Measurements from ENCODE around the gene STXBP2. TPM values are rescaled to one million over a fixed set of nuclear protein-coding genes. Genes with fewer than 3 reads are reported as not detected.

Gene STXBP2
- polyA plus RNA-seq, 1 of the 3 experiments (the other 2 are of a cell fraction): 4.7 TPM

DNA sequence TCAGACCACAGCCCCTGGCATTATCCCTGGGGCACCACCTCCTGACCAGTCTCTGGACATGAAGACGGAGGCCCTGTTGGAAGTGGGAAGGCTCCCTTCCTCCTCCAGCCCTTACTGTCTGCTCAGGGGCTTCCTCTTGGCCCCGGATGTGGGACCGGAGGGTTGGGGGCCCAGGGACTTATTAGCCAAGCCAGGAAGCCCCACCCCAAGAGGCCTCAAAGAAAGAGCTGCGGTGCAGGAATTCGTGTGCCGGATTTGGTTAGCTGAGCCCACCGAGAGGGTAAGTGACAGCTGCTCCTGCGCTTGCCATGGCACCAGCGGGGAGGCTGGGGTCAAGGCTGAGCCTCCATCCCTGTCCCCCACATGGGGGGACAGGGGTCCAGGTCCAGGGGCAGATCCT lies 31.9 kb downstream of the STXBP2 start, which contains the start of gene RETN (continued):
- TF ChIP-seq REST (IDR thresholded peaks at IDR 0.05; ENCODE audit: low read depth, low read length) (no peak), RAD21 (IDR thresholded peaks at IDR 0.05; ENCODE audit: low read length) (no peak), JUND (IDR thresholded peaks at IDR 0.05) (no peak), RFX5 (IDR thresholded peaks at IDR 0.05; ENCODE audit: low read length) (no peak), MXI1 (IDR thresholded peaks at IDR 0.05; ENCODE audit: low read depth, low read length) (no peak), NFIC (IDR thresholded peaks at IDR 0.05; ENCODE audit: borderline replicate concordance) (no peak), POLR2AphosphoS5 (IDR thresholded peaks at IDR 0.05; ENCODE audit: low read depth, low read length) (no peak), ELF1 (IDR thresholded peaks at IDR 0.05) (no peak), NRF1 (IDR thresholded peaks at IDR 0.05; ENCODE audit: low read depth, low read length) (no peak), RXRA (IDR thresholded peaks at IDR 0.05; ENCODE audit: borderline replicate concordance, low read depth) (no peak)
- TF ChIP-seq, protein P1, sequence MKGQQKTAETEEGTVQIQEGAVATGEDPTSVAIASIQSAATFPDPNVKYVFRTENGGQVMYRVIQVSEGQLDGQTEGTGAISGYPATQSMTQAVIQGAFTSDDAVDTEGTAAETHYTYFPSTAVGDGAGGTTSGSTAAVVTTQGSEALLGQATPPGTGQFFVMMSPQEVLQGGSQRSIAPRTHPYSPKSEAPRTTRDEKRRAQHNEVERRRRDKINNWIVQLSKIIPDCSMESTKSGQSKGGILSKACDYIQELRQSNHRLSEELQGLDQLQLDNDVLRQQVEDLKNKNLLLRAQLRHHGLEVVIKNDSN (IDR thresholded peaks at IDR 0.05; ENCODE audit: borderline replicate concordance, low read depth): no peak
- TF ChIP-seq, protein P2, sequence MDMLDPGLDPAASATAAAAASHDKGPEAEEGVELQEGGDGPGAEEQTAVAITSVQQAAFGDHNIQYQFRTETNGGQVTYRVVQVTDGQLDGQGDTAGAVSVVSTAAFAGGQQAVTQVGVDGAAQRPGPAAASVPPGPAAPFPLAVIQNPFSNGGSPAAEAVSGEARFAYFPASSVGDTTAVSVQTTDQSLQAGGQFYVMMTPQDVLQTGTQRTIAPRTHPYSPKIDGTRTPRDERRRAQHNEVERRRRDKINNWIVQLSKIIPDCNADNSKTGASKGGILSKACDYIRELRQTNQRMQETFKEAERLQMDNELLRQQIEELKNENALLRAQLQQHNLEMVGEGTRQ (IDR thresholded peaks at IDR 0.05; ENCODE audit: borderline replicate concordance, low read depth, low read length): no peak
- TF ChIP-seq, protein P3, sequence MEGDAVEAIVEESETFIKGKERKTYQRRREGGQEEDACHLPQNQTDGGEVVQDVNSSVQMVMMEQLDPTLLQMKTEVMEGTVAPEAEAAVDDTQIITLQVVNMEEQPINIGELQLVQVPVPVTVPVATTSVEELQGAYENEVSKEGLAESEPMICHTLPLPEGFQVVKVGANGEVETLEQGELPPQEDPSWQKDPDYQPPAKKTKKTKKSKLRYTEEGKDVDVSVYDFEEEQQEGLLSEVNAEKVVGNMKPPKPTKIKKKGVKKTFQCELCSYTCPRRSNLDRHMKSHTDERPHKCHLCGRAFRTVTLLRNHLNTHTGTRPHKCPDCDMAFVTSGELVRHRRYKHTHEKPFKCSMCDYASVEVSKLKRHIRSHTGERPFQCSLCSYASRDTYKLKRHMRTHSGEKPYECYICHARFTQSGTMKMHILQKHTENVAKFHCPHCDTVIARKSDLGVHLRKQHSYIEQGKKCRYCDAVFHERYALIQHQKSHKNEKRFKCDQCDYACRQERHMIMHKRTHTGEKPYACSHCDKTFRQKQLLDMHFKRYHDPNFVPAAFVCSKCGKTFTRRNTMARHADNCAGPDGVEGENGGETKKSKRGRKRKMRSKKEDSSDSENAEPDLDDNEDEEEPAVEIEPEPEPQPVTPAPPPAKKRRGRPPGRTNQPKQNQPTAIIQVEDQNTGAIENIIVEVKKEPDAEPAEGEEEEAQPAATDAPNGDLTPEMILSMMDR (IDR thresholded peaks at IDR 0.05): no peak

- H3K27me3 ChIP-seq (ENCODE audit: insufficient read depth): peaks cover 58% of the 10 kb centered on the region
- no peaks in the 10 kb centered on the region for H3K9me3 ChIP-seq
- CTCF ChIA-PET: interaction anchor here (0.6 to 4.3 kb wide), 6 partner anchors 11 to 635 kb away, joined by 3 to 16 read pairs (median 4); partner anchors contain the start of gene TRAPPC5
- H3K4me3 ChIP-seq (ENCODE audit: low read depth in 2 of 2, low read length in 1 of 2): no peak overlapping the region
- no peak for TF ChIP-seq GABPA (IDR thresholded peaks at IDR 0.05; ENCODE audit: low read depth)
- TF ChIP-seq SIN3A (IDR thresholded peaks at IDR 0.05; ENCODE audit: borderline replicate concordance, low read depth, low read length): no peak
- TF ChIP-seq GATA2 (CRISPR knock-in tag; IDR thresholded peaks at IDR 0.05): no peak
- no peak for TF ChIP-seq REST (IDR thresholded peaks at IDR 0.05; ENCODE audit: low read depth, low read length)
- TF ChIP-seq FOXM1 (IDR thresholded peaks at IDR 0.05; ENCODE audit: low read depth): no peak
- TF ChIP-seq CHD2 (IDR thresholded peaks at IDR 0.05; ENCODE audit: low read length, partially characterized antibody): no peak
- TF ChIP-seq FOSL2 (IDR thresholded peaks at IDR 0.05; ENCODE audit: borderline replicate concordance, low read depth): no peak
- TF ChIP-seq NRF1 (IDR thresholded peaks at IDR 0.05; ENCODE audit: low read depth, low read length): no peak
- no peak for TF ChIP-seq RAD21 (IDR thresholded peaks at IDR 0.05; ENCODE audit: low read length)
- no peaks in the 10 kb centered on the region for H3K9me2 ChIP-seq
- H3F3A ChIP-seq (replicated peaks; ENCODE audit: insufficient read depth): no peaks in the 10 kb centered on the region
- H3K4me1 ChIP-seq (ENCODE audit: control insufficient read depth in 1 of 2, insufficient read depth in 2 of 2, low read depth in 1 of 2, low read length in 1 of 2): no peaks in the 10 kb centered on the region
- POLR2A ChIA-PET: no interaction called here
- no peak overlapping the region for H3K9ac ChIP-seq
- H2AFZ ChIP-seq (ENCODE audit: low read depth): no peak overlapping the region
- no peaks in the 10 kb centered on the region for H4K20me1 ChIP-seq (ENCODE audit: insufficient read depth)
- no peaks in the 10 kb centered on the region for H3K36me3 ChIP-seq (replicated peaks in 1 of 2; ENCODE audit: control insufficient read depth in 1 of 2, insufficient read depth in 2 of 2, low read length in 1 of 2)
- 24% methylated on average over 7 of the region's 9 CpGs for WGBS (ENCODE audit: low lambda C conversion rate)
- no peak overlapping the region for H3K4me2 ChIP-seq
- no peak overlapping the region for H3K27ac ChIP-seq (ENCODE audit: low read depth in 2 of 2, low read length in 1 of 2)
- no peaks in the 10 kb centered on the region for H3K79me2 ChIP-seq (ENCODE audit: insufficient read depth)
- no peak for DNase-seq
These were observed 32.7 kb downstream of the STXBP2 start for GRCh38 chr19:7669641-7670040.
